ENCODE data around the gene DBF4. TPM values are rescaled to one million over a fixed set of nuclear protein-coding genes. Genes with fewer than 3 reads are reported as not detected.

DBF4 gene
- total and polyA plus RNA-seq, 10 of the 15 experiments (the other 5 are each of a cell fraction or from before 2014, with no cell fraction given) = 29.3 to 89.8 (median 62.4) TPM

- ChIA-PET POLR2A (interaction anchor here (0.5 to 0.9 kb wide), 3 partner anchors 25 to 199 kb away, joined by 3 to 4 read pairs (median 4); partner anchors contain the start of genes DBF4 and SLC25A40), SMC1A (ENCODE audit: uncharacterized antibody, unreplicated experiment) (interaction anchor here (0.6 to 2.0 kb wide), 13 partner anchors 10 to 318 kb away, joined by 3 to 9 read pairs (median 3); no protein-coding TSS in a partner anchor), RAD21 (ENCODE audit: unreplicated experiment) (interaction anchor here (0.7 kb wide), 1 partner anchor 433 kb away, joined by 3 read pairs; no protein-coding TSS in a partner anchor), CTCF (interaction anchor here (0.6 to 1.8 kb wide), 8 partner anchors 9 to 319 kb away, joined by 3 to 6 read pairs (median 4); no protein-coding TSS in a partner anchor)
- no peak for FAIRE-seq
- H3K9ac ChIP-seq (ENCODE audit: control insufficient read depth, insufficient read depth, low read length) = no peak overlapping the region
- H3K36me3 ChIP-seq (ENCODE audit: control insufficient read depth in 2 of 2, insufficient read depth in 2 of 2, low read length in 1 of 2) = peaks cover 1 to 16% of the 10 kb centered on the region in 2 experiments
- H2AFZ ChIP-seq (ENCODE audit: control insufficient read depth, low read depth, low read length) = no peak overlapping the region
- intact Hi-C loops (cut with micrococcal nuclease; ENCODE audit: unreplicated experiment) (no loop called here), in situ Hi-C loops (cut with MboI) (no loop called here)
- H3K4me3 ChIP-seq = no peak overlapping the region
- no peaks in the 10 kb centered on the region for H3K4me1 ChIP-seq (ENCODE audit: control insufficient read depth, insufficient read depth, low read length)
- 100% methylated on average over 1 of the region's 1 CpG for WGBS (ENCODE audit: insufficient coverage, insufficient replicate concordance, low lambda C conversion rate, missing lambda C conversion rate)
- no peaks in the 10 kb centered on the region; the same call in 1 of the 2 replicates for H3K79me2 ChIP-seq (ENCODE audit: control insufficient read depth, insufficient read depth, low read length)
- H3K27me3 ChIP-seq (replicated peaks in 1 of 2; ENCODE audit: control insufficient read depth in 2 of 2, insufficient read depth in 2 of 2, low read length in 1 of 2) = no peaks in the 10 kb centered on the region
- no peaks in the 10 kb centered on the region for H4K20me1 ChIP-seq (ENCODE audit: control insufficient read depth, insufficient read depth)
- H3K4me2 ChIP-seq (ENCODE audit: control insufficient read depth, insufficient read depth) = no peak overlapping the region
- no peak for TF ChIP-seq FOXM1 (IDR thresholded peaks at IDR 0.05; ENCODE audit: low read depth, low read length)
- TF ChIP-seq MLLT1 (IDR thresholded peaks at IDR 0.05) = no peak
- no peak for TF ChIP-seq CEBPB (IDR thresholded peaks at IDR 0.05; ENCODE audit: borderline replicate concordance in 1 of 2, low read depth in 2 of 2, low read length in 2 of 2)
- no peak for TF ChIP-seq POLR2AphosphoS5 (IDR thresholded peaks at IDR 0.05; ENCODE audit: low read length)
- no peak for TF ChIP-seq STAT3 (IDR thresholded peaks at IDR 0.05; ENCODE audit: low read depth, low read length)
- TF ChIP-seq BCL3 (IDR thresholded peaks at IDR 0.05; ENCODE audit: borderline replicate concordance, insufficient read depth, low read depth, low read length, poor library complexity, severe bottlenecking) = no peak
- TF ChIP-seq NRF1 (conservative IDR thresholded peaks at IDR 0.05; ENCODE audit: low read depth, low read length) = no peak
- no peak for TF ChIP-seq HDAC2 (IDR thresholded peaks at IDR 0.05)
- TF ChIP-seq RBBP5 (conservative IDR thresholded peaks at IDR 0.05) = no peak
- no peak for TF ChIP-seq CHD4 (IDR thresholded peaks at IDR 0.05)
- TF ChIP-seq RELA (IDR thresholded peaks at IDR 0.05; ENCODE audit: borderline replicate concordance, partially characterized antibody) = no peak
- no peak for DNase-seq (ENCODE audit: low read depth, low spot score)
- peaks cover 2% of the 10 kb centered on the region; the same call in 2 of the 3 replicates for H3K9me3 ChIP-seq (replicated peaks; ENCODE audit: control insufficient read depth, insufficient read depth, low read length)
- ATAC-seq = peak; percentile 63
- no TSS peak for BruUV-seq (replicated peaks)
- no peak overlapping the region for H3K27ac ChIP-seq (ENCODE audit: control insufficient read depth, insufficient read depth)
These were observed 25.3 kb upstream of the DBF4 start for GRCh38 chr7:87850836-87851593.

Data from GM12878 (cell line).